NOMO-1 treated with dmso at 0.1 percent for 144 hours (cell line): ENCODE data around the gene CWC22.
A peak's percentile ranks its signal among the peaks of the same experiment; 100 is the strongest.
"Not testable (repeated sequence)": the region's sequence is repeated elsewhere in the genome, so short reads cannot be mapped to it uniquely, and the experiment has no call there.

Experiments used
- DNase-seq: peaks from one replicate; lab custom pipeline; 2025; ENCODE audit not compliant: unreplicated experiment; lab: John Stamatoyannopoulos, UW

CWC22 gene

DNA sequence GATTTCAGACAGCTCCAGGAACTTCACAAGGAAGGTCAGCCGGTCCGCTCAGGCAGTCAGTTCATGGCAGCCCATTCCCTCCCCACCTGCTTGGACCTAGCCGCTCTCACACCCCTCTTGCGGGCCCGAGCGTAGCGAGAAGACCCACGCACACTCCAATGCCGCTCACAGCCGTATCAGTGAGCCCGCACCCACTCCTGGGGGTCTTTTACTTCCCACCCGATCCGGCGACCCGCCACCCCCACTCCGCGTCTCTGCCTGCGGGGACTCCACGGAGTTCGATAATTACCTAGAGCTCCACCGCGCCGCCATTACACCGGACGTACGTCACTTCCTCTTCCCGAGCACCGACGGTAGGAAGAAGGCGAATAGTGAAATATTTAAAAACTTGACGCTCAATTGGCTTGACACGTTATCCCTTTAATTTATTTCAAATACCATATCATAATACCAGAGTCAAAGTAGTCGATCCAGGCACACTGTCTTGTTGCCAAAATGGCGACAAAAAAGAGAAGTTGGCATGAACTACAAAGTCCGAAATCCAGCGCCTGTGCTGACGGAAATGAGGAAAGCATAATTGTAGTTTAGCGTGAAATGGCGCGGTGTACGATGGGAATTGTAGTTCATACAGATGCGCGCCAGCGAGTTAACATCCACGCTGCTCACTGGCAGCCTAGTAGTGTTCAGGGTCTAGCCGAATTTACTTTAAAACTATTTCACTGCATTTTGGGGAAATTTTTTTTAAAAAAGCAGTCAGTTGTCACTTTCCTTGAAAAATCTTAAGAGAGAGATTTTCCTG, at the start of gene CWC22:
CWC22 (minus strand) TSS at position 517 of the 799 bp plus-strand sequence. CDS start 13,956 bp downstream, outside the sequence.
- peak; percentile 84 for DNase-seq

DNA sequence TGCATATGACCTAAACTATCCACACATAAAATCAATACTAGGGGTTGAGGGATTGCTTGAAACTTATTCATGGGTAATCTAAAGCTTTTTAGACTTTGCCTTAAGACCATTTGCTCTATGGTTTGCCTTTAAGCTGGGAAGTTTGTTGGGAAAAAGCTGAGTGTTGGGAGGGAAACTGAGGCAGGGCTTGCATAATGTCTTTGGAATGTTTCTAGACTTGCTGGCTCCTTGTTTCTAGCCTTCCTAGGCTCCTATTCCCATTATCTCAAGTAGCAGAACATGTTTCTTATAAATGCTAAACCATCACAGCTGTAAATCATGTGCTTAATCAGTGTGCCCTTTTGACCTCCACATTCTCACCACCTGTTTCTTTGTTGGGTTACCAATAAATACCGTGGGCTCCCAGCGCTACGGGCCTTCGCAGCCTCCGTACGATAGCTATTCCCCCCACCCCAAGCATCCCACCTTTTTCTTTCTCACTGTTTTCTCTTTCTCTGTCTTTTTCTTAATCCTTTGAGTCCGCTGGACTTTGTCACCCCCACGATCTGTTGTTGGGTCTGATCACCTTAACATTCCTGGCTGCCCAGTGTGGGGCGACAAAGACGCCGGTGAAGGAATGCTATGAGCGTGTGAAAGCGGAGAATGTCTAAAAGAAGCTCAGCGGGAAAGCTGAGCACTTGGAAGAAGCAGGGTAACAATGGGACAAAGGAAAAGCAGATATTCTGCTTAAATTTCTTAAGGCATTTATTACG, 49.4 kb upstream of the CWC22 start:
- DNase-seq = no peak

DNA sequence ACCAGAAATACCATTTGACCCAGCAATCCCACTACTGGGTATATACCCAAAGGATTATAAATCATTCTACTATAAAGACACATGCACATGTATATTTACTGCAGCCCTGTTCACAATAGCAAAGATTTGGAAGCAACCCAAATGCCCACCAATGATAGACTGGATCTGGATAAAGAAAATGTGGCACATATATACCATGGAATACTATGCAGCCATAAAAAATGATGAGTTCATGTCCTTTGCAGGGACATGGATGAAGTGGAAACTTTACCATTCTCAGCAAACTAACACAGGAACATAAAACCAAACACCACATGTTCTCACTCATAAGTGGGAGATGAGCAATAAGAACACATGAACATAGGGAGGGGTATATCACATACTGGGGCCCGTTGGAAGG, 47.5 kb upstream of the CWC22 start:
- DNase-seq = not testable (repeated sequence)

DNA sequence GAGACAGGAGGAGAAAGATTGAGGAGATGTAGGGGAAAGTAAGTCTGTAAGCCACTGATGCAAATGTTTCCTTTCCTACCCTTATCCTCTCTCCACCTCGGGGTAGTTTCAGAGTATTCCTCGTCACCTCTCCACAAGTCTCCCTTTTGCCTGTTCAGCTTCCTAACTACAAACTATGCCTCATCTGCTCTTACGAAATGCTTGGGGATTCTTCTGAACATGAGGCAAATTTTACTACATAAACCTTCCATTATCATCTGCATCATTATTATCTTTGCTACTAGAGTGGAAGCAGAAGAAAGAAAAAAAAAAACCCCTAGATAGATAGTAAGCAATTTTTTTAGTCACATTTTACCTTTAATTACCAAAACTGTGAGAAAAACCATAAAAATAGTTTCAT, 43.1 kb upstream of the CWC22 start:
- DNase-seq = no peak

DNA sequence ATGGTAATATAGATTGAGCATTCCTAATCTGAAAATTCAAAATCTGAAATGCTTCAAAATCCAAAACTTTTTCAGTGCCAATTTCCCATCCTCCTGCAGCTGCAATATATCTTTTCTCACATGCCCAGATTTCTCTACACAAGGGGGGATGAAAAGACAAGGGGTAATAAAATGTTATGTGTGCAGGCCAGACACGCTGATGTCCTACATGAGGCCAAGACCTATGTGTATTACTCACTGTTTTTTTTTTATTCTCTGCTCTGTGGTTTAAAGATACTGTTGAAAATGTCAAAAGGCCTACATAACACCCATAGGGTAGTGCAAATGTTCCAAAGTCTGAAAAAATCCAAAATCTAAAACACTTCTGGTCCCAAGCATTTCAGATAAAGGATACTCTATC, 41.2 kb upstream of the CWC22 start:
- DNase-seq = no peak

DNA sequence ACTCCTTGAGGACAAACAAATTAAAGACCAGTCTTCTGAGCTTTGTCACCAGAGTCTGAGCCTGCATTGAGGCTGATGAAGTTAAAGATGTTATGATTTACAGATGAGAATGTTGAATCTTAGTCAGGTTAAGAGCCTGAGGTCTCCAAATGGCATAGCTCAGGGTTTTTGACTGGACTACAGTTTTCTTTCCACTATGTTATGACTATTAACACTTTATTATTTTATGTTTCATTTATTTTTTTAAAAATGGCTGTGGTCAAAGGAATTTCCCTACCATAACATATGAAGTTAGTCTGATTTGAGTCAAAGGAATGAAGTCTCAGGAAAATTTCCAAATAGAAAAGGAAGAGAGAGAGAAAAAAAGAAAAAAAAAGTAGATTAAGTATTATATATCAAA, 39.7 kb upstream of the CWC22 start:
- no peak for DNase-seq

DNA sequence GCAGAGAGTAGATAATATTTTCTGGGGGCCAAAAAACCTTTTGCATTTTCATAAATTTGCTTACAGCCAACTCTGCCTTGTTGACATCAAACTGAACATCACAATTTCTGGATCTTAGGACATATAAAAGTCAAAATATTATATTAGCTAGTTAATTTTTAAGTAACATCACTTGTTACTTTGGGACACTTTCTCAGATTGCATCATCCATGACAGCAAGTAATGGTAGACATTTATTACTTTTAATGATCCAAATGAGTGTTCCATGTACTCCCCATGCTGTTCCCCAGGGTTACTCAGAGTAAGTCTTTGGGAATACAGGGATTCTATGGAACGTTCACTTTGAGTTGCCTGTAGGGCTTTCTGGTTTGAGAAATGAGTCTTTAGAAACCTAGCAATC, 39.1 kb upstream of the CWC22 start:
- no peak for DNase-seq

DNA sequence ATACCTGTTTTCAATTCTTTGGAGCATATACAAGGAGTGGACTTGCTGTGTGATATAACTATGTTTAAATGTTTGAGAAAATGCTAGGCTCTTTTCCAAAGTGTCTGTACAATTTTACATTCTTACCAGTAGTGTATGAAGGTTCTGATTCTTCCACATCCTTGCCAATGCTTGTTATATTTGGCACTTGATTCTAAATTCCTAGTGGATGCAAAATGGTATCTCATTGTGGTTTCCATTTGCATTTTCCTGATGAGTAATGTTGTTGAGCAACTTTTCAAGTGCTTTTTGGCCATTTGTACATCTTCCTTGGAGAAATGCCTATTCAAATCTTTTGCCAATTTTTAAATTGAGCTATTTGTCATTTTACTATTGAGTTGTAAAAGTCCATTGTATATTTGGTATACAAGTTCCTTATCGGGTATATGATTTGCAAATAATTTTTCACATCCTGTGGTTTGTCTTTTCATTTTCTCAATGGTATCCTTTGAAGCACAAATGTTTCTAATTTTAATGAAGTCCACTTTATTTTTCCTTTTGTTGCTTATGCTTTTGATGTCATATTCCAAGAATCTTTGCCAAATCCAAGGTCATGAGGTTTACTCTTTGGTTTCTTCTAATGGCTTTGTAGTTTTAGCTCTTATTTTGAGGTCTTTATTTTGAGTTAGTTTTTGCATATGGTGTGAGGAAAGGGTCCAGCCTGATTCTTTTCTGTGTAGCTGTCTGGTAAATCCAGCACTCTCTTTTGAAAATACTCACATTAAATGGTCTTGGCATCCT, 33.2 kb upstream of the CWC22 start:
- DNase-seq = no peak

DNA sequence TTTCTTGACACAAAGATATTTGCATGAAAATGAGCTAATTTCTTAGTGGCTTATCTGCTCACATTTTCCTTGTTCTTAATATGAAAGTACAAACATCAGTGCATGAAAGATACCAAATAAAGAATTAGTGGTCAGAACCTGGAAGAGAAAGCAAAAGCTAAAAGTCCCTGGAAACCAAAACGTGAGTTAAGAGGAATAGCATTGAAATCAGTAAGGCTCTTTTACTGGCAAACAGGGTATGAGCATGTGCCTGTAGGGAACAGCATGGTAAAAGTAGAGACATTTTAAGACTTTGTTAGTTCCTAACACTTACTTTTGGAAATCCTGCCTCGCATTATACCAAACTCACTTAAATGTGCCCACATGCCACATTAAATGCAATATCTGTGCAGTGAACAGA, 31.9 kb upstream of the CWC22 start:
- DNase-seq = no peak

DNA sequence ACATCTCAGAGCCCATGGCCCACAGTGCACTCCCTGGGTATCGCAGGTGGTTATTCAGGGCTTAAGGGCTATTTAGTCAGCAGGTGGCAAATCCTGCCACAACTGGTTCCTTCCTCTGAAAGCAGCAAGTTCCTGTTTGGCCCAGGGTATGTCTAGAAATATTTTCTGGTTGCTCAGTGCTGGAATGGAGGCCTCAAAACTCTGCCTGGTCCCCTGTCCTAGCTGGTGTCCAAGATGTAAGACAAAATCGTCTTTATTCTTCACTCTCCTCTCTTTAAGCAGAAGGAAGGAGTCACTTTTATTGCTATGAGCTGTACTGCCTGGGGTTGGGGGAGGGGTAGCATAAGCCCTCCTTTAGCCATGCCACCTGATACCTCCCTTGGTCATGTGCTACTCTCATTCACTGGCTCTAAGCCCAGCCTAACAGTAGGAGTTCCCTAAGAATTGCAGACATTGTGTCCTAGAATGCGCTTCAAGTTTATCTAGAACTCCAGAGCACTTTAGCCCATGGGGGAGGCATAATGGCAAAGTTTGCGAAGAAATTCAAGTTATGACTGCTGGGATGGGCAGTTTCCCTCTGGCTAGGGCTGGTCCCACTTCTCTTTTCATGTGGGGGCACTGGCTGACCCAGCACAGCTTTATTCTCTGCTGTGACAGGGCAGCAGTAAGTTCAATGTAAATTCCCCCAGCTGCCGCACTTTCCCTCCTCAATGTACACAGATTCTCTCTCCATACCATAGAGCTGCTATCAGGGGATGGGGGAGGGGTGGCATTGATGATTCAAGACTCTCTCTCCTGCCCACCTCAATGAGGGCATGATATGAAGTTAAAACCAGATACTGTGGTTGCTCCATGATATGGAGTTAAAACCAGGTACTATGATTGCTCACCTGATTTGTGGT, 27.1 kb upstream of the CWC22 start:
- DNase-seq = no peak

DNA sequence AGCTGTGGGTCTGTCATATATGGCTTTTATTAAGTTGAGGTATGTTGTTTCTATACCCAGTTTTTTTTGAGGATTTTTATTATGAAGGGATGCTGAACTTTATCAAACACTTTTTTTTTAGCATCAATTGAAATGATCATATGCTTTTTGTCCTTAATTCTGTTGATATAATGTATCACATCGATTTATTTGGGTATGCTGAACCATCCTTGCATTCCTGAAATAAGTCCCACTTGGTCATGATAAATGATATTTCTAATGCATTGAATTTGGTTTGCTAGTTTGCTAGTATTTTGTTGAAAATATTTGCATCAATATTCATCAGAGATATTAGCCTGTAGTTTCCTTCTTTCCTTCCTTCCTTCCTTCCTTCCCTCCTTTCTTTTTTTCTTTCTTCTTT, 22.5 kb upstream of the CWC22 start:
- DNase-seq = no peak

DNA sequence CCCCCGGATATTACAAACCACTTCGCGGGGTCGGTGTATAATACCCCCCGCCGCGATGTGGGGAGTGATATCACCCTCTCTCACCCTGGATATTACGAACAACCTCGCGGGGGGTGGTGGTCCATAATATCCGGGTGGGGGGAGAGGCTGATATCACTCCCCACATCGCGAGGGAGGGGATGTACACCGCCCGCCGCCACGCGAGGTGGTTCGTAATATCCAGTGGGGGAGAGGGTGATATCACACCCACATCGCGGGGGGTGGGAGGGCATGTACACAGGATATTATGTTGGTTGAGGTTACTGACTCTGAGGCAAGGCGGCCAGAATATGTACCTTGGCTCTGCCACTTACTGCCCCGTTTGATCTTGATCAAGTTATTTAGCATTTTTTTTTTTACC, 14.8 kb upstream of the CWC22 start:
- DNase-seq = no peak

DNA sequence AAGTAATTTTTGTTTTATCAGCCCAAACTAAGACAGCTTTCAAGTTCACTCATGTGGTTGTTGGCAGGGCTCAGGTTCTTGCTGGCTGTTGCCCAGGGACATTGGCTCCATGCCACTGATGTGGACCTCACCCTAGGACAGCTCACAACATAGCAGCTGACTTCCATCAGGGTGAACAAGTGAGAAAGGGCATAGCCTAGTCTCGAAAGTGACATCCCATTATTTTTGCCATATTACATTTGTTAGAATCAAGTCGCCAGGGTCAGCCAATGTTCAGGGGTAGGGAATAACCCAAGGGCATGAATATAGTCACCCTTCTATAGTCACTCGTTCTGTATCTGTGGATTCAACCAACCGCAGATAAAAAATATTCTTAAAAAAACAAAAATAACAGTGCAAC, 10.7 kb upstream of the CWC22 start:
- DNase-seq = no peak

DNA sequence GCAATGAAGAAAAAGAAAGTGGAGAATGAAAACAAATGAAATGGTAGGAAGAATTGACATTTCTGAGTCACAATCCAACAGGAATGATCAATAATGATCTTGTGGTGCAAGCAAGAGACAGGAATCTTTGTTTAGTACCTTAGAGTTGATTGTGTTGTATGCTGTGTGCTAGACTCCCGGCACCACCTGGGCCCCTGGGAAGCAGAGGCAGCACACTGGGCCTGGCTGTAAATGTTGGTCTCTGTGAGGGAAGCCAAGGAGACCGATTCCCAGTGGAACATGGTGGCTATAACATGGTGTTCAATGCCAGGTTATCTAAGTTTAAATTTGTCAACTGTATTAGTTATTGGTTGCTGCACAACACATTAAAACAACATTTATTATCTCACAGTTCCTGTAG, 9.8 kb upstream of the CWC22 start:
- no peak for DNase-seq

DNA sequence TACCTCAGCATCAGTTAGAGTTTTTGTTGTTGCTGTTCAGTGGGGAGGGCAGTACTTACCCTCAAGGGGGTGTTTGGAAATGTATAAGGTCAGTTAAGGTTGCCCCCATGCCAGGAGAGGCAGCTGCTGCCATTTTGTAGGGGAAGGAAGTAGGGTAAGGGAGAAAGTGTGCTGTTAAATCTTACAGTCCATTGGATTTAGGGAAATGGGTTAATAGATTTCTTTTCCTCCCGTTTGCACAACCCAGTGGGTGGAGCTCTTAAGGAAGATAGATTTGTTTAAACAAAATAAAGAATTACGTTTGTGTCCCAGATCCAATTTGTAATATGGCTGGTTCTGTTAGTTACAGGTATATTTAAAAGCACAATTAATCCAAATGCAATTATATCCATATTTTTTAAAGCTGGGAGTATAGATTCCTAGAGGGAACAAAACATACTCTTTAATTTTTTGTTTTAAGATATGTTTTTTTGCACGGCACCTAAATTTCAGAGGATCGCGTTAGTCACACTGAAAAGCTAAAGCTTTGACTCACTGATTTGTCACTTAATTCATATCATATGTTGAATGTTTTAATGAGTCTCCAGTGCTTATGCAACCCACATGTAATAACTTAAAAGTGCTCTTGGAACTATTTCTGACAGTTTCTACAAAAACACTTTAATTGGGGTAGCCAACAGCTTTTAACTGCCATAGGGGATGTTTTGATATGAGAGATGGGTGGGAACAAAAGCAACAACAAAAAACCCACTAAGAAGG, 9.0 kb upstream of the CWC22 start:
- DNase-seq = no peak

DNA sequence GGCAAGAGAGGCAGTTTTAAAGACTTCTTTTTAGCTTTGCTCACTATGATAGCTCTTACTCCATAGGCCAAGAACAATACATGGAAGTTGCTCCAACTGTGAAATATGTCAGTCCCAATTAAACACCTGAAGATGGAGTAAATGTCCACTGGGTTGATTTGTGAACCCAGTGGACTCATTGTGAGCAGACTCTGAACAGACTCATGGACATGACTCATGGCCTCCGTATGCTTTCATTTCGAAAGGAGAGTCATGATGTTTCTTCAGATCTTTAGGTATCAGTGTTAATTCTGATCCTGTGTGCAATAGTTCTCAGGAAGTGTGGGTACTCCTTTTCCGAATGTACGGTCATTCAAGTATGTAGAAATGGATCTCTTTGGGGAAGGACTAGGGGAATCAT, 5.4 kb upstream of the CWC22 start:
- DNase-seq = no peak

DNA sequence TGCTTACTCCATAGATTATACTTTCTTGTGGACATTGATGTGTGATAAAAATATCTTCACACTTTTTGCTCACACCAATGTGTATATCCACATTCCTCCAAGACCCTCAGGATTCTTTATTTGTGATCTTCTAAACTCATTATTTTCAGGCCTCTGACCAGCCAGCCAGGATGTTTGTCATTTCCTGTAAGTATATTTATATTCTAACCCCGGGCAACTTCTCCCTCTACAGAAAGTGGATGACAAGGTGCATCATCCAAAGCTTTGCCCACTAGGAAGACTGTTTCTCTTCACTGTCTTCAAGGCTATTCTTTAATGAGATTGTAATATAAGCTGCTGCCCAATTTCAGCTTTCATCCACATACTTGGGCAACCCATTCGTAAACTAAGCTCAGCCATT, 3.6 kb upstream of the CWC22 start:
- DNase-seq = no peak

DNA sequence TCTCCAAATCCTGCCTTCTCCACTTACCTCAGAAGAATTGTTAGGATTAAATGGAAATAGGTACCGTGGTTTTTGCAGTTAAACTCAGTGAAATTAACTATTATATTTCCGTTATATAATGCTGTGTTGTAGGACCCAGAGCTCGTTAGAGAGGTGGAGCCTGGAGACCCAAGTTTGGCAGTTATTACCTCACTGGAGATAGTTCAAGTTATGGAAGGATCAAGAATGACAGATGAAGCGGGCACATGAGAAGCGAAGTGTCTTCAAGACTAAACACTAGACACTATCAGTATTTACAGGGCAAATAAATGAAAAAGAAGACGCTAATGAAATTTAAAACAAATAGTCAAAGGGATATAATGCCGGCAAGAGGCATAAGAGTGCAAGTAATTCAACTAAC, 866 bp downstream of the CWC22 start:
- DNase-seq = peak; percentile 17

DNA sequence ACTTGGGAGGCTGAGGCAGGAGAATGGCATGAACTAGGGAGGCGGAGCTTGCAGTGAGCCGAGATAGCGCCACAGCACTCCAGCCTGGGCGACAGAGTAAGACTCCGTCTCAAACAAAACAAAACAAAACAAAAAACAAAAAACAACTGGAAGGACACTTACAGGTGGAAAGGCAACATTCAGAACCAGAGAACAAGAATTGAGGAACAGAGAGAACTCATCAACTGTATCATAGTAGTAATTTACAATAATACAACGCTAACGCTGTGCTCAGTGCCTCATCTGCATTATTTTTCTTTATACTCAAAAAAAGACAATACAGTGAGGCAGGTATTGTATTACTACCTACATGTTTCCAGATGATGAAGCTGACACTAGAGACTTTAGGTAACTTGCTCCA, 1.6 kb downstream of the CWC22 start:
- not testable (repeated sequence) for DNase-seq

DNA sequence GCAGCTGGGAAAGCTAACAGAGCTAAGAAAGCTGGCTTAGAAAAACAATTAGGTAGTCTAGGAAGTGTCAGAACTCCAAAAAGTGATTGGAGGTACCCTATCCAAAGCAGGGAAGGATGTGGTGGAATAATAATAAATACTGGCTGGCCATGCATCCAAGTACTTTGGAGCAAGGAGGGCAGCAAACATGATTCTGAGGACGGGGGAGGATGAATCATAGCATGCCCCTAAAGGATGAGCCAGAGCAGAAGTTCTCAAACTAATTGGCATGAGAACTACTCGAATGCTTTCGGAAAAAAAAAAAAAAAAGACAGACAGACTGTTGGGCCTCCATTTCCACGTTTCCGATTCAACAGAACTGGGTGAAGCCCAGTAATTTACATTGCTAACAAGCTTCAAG, 2.4 kb downstream of the CWC22 start:
- no peak for DNase-seq
